Dermis lymphatic vessel endothelial cell (primary cell): ENCODE measurements around the gene TEKTIP1. TPM values are rescaled to one million over a fixed set of nuclear protein-coding genes. Genes with fewer than 3 reads are reported as not detected.

Experiments used
- total RNA-seq: library from RNA; depleted of rRNA; stranded (reverse); fragments of >200 nt; gene quantifications from 2 replicates; pipeline ENCODE4 v1.2.1, GENCODE V29; 2014

The TEKTIP1 gene
- total RNA-seq, result not detected in 2 replicates

DNA sequence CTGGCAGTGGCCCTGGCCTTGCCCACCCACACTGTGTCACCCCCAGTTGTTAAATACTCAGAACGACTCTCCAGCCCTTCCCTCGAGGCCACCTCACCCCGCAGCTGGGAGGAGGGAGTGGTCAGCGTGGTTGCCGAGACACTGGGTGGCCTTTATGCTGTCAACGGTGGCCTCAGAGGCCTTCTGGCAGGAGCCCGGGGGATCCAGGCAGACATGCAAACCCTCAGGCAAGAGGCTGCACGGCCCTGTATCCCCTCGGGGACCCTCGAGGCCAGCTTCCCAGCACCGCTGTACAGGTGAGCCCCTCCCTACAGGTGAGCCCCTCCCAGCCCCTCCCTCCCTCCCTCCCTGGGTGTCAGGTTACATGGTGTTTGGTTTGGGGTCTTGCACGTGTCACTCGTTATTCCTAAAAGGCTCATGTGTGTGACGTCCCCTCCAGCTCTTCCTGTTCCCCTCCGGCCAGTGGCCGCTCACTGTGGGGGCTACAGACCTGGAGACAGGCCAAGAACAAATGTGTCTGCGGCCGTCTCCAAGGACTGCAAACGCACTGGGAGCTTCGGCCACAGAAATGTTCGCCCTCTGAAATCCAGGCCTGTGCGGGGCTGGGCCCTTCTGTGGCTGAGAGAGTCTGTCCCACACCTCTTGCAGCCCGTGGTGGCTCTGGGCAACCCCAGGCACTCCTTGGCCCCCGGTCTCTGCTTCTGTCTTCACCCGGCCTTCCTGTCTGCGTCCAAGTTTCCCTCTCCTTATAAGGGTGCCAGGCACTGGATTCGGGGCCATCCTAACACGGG is at the start of gene TEKTIP1:
Gene TEKTIP1 (plus strand): TSS at position 210 of the 791 bp plus-strand sequence. CDS start 4 bp downstream, at position 214.

GRCh38 chr19:3500429-3501101 is 38.4 kb upstream of the TEKTIP1 start, which contains the start of gene DOHH:
Gene DOHH, minus strand, starts transcription at chr19:3500674. Its CDS starts 3,860 bp downstream, at chr19:3496814.

GRCh38 chr19:3505598-3506383 is 33.2 kb upstream of the TEKTIP1 start, which contains the start of gene FZR1:
Gene FZR1, plus strand, starts transcription at chr19:3506311. Its CDS starts 16,679 bp downstream, at chr19:3522990.

GRCh38 chr19:3557461-3558248 is 18.7 kb downstream of the TEKTIP1 start, which contains the start of gene MFSD12:
Gene MFSD12, minus strand, starts transcription at chr19:3557586. Its CDS starts 183 bp downstream, at chr19:3557403.

DNA sequence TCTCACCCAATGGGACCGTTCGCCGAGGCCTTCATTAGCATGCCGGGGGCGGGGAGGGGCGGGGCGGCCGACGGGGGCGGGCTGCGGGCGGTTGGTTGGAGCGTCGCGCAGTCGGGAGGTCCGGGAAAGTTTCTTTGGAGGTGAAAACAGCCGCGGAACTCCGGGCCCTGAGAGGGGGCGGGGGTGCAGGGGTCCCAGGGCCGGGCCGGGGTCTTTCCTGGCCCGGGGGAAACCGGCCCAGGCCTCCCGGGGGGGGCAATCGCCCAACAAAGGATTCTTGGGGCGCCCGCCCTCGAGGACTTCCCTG is 33.8 kb downstream of the TEKTIP1 start, which contains the start of gene HMG20B:
Gene HMG20B (plus strand): TSS at position 90 of the 307 bp plus-strand sequence. CDS start 366 bp downstream, outside the sequence.

DNA sequence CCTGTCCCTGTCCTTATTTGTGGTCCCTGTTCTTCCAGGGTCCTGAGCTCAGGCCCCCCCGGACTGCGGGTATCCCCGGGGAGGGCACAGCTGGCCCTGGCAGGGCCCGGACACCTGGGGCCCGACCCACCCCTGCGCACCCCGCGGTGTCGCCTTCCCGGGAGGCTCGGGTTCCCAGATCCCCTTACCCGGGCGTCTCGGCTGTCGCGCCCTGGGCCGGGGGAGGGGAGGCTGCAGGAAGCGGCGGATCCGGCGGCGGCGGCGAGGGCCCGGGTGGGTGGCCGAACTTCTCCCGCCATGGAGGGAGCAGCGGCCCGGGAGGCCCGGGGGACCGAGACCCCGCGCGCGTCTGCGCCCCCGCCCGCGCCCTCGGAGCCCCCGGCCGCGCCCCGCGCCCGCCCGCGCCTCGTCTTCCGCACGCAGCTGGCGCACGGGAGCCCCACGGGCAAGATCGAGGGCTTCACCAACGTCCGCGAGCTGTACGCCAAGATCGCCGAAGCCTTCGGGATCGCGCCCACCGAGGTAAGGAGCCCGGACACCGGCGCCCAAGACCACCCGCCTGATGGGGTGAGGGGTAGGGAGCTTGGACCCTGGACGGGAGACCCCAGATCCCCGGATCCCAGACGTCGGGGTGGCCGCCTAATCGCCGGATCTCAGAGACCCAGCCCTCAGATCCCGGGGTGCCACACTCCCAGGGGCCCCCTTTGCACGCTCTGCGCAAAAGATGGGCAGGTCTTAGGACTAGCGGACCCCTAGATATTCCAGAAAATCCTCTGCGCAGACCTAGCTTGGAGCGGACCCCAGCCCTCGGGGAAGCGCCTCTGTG is 46.5 kb downstream of the TEKTIP1 start, which contains the start of gene GIPC3:
Gene GIPC3 (plus strand): TSS at position 178 of the 826 bp plus-strand sequence. CDS start 120 bp downstream, at position 298.

Other genes starting within 250 kb of the TEKTIP1 start
- 10.5 and 14.4 TPM in 2 replicates for gene NFIC, start 172.6 kb upstream of the TEKTIP1 start, total RNA-seq
- gene SMIM24, start 58.6 kb upstream of the TEKTIP1 start, total RNA-seq, result not detected in 2 replicates
- not detected in 2 replicates for gene SMIM44, start 55.7 kb upstream of the TEKTIP1 start, total RNA-seq
- 6.6 and 9.5 TPM in 2 replicates for gene DOHH, start 38.5 kb upstream of the TEKTIP1 start, total RNA-seq
- 28.2 and 31.2 TPM in 2 replicates for gene FZR1, start 32.9 kb upstream of the TEKTIP1 start, total RNA-seq
- 46.9 and 60.1 TPM in 2 replicates for gene MFSD12, start 18.4 kb downstream of the TEKTIP1 start, total RNA-seq
- gene HMG20B, start 33.8 kb downstream of the TEKTIP1 start, total RNA-seq, result 65.3 and 66.2 TPM in 2 replicates
- 1.1 and 1.2 TPM in 2 replicates for gene GIPC3, start 46.3 kb downstream of the TEKTIP1 start, total RNA-seq
- gene TBXA2R, start 67.7 kb downstream of the TEKTIP1 start, total RNA-seq, result 1.8 and 2.6 TPM in 2 replicates
- 17.1 and 18.7 TPM in 2 replicates for gene CACTIN, start 87.6 kb downstream of the TEKTIP1 start, total RNA-seq
- 36.4 and 36.6 TPM in 2 replicates for gene PIP5K1C, start 161.3 kb downstream of the TEKTIP1 start, total RNA-seq
- gene TJP3, start 169.2 kb downstream of the TEKTIP1 start, total RNA-seq, result under 0.01 TPM in 2 replicates
- 15.6 and 19.4 TPM in 2 replicates for gene APBA3, start 222.5 kb downstream of the TEKTIP1 start, total RNA-seq
- gene MRPL54, start 223.5 kb downstream of the TEKTIP1 start, total RNA-seq, result 43.0 and 53.9 TPM in 2 replicates
- not detected in 2 replicates for gene RAX2, start 233.1 kb downstream of the TEKTIP1 start, total RNA-seq
- gene MATK, start 247.2 kb downstream of the TEKTIP1 start, total RNA-seq, result 0.34 and 2.3 TPM in 2 replicates